ENCODE results near the gene SYNJ1.
"Not testable (repeated sequence)": the region's sequence is repeated elsewhere in the genome, so short reads cannot be mapped to it uniquely, and the experiment has no call there.

Gene SYNJ1

DNA sequence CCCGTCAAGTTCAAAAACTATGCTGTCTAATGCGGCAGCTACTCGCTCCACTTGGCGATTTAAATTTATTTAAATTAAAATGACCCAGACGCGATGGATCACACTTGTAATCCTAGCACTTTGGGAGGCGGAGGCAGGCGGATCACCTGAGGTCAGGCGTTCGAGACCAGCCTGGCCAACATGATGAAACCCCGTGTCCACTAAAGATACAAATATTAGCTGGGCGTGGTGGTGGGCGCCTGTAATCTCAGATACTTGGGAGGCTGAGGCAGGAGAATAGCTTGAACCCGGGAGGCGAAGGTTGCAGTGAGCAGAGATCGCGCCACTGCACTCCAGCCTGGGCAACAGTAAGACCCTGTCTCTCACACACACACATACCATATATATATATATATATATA lies 116.9 kb downstream of the SYNJ1 start:
- not testable (repeated sequence) for DNase-seq

DNA sequence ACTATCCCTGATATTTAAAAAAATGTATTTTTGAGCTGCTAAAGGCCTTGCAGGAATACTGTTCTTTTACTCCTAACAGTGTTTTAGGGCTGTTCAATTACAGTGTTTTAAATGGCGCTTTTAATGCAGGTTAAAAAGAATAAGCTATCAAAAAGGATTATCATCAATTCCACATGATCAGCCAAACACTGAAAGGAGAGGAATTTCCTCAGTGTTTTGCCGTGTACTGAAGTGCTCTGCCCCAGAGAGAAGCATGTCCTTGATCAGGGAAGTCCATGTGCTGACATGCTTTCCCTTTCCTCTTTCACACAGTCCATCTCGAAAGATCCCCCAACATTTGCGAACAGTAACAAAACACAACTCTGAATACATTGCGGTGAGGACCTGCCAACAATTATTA lies 119.0 kb downstream of the SYNJ1 start:
- no peak for DNase-seq

DNA sequence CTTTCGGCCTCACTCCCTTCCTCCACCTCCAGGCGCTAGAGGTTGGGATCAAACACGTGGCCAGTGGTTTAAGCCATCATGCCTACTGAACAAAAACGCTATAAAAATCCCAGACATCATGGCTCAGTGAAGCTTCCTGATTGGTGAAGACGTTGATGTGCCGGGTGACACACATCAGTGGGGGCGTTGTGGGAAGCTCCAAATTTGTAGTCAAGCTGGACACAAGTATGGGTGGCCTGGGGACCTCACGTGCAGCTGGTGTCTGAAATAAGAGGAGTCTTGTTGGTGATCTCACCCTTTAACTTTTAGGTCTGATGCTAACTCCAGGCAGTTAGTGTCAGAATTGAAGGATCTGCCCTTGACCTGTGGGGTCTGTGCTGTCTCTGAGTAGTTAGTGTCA lies 122.3 kb downstream of the SYNJ1 start:
- DNase-seq = no peak

DNA sequence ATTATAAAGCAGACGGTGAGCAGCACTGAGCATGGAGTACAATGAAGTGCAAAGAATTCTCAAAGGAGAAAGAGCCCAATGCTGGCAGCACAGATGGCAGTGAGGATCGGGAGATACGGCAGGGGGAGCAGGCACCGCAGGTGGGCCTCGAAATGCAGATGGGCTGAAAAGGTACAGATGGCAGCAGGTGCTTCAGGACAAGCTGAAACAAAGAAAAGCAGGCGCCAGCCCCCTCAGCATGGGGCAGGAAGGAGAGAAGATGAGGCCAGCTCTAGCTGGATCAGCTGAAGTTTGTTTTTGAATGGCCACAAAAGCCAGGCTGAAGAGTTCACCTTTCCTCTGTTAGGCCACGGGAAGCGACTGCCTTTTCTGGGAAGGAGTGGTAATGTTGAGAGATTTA lies 123.3 kb downstream of the SYNJ1 start:
- no peak for DNase-seq

DNA sequence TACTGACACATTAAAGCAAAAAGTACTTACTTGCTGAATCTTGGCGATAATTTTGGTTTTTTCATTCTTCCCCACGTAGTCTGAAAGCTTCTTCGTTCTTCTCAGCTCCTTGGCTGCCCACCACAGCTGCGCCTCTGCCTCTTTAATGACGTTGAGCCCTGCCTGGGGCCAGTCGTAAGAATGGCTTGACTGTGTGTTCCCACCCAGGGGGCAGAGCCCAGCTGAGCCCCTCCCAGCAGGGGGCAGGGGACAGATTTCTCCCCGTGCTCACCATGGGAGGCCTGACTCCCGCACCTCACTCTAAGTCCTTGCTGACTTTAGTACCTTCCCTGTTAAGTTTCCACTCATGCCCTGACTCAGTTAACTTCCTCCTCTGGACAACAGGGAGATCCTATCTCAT lies 124.7 kb downstream of the SYNJ1 start:
- DNase-seq = no peak

DNA sequence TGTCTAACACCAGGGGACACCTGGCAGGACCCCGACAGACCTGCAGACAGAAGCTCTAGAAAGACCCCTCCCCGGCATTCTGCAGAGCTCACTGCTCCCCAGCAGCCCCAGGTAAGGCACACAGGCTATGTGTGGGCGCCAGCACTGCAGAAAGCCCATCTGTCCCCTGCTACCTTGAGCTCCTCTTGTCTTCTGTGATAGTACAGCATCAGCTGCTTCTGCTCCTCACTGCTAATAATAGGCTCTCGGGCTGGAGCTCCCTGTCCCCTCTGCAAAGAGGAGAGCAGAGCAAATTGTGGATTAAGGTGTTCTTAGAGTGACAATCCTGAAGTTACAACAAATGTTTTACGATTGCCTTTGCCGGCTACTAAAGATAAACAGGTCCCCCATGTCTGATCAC lies 125.7 kb downstream of the SYNJ1 start:
- no peak for DNase-seq

DNA sequence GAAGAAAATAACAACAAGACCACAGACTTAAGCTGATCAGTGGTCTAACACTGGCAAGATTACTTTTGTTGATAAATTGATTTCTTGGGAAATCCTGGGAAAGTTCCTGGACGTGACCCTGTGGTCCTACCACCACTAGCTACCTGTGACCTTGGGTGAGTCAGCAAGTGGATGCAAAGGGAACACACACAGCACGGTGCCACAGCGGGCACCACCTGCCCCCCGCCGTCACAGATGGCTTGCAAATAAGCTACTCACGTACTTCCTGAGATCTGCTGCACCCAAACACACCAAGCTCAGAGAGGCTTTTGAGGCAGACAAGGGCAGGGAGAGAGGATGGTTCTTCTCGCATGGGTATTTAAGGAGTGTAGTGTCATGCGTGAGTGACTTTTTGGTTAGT lies 128.3 kb downstream of the SYNJ1 start:
- DNase-seq = no peak

DNA sequence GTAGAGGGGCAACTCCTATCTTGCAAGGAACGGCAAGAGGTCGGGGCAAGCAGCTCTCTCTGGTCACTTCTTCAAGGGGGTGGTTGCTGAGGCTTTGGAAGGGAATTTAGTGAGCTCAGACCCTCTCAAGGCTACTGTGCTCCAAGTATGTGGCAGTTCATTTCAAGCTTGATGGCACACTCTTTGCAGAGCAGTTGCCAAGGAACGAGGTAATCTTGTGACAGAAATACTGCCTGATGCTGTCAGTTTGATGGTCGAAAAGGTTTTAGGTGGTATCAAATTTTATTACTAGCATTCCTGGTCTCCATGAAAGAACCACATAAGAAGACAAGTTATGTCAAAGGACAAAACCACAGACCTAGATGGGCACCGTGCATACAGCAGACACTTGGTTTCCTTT lies 128.7 kb downstream of the SYNJ1 start:
- DNase-seq = no peak

DNA sequence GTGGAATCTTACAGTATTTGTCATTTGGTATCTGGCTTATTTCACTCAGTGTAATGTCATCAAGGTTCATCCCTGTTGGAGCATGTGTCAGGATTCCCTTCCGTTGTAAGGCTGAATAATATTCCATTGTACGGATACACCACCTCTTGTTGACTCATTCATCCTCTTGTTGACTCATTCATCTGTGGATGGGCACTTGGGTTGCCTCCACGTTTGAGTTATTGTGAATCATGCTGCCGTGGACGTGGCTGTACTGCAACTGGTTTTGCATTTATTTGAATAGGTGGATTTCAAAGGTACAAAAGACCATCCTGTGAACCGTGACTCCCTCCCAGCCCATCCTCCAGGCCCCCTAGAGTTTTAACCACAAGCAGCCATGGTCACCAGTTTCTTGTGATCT lies 130.6 kb downstream of the SYNJ1 start:
- no peak for DNase-seq

DNA sequence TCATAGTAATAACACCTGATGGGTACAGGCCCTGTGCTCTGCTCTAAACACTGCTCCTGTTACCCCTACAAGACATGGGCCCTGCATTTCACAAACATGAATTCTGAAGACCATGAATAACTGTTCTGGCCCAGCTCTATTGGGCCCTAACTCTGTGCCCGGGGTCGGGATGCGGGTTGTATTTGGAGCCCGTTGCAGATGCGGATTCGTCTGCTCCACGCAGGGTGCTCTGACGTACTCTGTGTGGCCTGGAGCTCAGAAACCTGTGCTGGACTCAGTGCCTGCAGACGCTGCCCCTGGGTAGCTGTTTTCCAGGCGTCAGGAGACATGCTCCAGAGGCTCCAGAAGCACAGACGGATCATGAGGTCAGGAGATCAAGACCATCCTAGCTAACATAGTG lies 132.4 kb downstream of the SYNJ1 start:
- DNase-seq = no peak

DNA sequence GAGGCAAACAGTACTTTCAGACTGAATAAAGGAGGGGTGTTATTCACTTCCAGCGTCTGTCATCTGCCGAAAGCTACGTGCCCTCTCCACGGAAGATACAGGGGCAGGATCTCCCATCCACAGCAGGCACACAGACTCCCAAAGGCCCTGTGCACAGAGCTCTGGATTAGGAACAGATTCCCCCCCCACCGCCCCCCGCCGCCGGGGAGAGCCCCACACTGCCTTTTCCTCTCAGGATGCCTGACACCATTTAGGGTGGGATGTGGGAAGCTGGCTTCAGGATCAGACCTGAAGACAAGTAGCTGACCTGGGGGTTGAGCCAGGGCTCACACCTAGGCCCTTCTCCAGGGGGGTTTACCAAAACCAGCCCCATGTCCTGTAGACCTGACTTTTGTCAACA lies 134.1 kb downstream of the SYNJ1 start:
- DNase-seq = no peak

DNA sequence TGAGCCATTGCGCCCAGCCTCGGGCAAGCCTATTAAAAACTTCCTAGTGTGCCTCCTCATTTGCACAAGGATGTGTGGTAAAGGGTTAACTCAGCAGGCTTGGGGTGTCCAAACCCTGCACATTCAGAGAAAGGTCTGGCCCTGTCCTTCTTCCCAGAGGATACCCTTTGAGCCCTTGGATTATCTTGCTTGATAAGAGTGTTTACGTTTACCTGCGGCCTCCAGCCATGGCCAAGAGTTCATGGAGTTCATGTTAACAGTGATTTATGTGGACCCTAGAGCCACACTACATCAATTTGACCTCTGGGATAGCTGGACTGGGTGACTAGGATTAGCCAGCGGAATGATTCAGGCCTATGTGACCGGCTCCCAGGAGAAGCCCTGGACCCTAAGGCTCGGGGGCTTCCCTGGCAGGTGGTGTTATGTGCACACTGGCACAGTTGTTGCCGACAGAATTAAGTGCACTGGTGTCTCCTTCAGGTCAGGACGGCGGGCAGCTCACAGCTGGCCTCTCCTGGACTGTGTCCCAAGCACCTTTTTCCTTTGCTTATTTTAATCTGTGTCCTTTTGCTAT lies 134.8 kb downstream of the SYNJ1 start:
- no peak for DNase-seq

DNA sequence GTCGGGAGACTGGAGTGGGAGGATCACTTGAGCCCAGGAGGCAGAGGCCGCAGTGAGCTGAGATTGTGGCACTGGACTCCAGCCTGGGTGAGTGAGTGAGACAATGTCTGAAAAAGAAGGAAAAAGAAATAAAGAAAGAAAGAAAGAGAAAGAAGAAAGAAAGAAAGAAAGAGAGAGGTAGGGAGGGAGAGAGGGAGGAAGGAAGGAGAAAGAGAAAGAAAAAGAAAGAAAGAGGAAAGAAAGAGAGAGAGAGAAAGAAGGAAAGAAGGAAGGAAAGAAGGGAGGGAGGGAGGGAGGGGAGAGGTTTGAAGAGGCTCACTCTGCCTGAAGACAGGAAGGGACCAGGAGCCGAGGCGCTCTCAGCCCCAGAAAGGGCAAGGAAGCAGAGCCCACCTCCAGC lies 137.7 kb downstream of the SYNJ1 start:
- DNase-seq = no peak

DNA sequence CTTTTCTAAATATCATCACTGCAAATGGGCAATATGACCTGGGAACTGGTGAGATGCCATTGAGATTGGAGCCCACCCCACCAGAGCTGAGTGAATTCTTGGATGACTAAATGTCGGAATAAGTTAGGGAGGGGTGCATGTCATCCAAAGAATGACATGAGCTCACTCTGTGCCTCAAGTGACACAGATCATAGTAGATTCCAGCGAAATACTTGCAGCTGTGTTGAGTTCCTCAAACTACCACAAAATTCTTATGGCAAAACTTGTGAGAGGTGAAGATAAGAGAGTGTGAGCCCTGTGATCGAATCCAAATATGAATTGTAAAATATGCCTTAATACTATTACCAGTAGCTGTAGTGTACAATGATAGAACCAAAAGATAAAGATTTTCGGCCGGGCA lies 140.2 kb downstream of the SYNJ1 start:
- no peak for DNase-seq

DNA sequence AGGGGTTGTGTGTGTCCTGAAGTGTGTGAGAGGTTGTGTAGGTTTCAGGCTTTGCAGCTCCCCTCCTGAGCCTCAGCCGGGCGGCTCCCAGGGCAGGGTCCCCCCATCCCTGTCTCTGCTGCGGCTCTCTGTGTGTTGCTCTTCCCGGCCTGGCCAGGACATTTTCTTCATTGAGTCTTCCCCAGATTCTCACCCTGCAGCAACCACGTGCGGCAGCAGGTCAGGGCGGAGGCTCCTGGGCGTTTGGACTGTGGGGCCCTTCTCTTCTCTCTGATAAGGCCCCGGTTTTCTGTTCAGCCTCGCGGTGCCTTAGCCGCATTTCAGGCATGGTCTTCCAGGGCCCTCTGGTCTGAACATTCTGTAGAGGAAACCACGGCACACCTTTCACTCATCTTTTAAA lies 140.7 kb downstream of the SYNJ1 start:
- no peak for DNase-seq

DNA sequence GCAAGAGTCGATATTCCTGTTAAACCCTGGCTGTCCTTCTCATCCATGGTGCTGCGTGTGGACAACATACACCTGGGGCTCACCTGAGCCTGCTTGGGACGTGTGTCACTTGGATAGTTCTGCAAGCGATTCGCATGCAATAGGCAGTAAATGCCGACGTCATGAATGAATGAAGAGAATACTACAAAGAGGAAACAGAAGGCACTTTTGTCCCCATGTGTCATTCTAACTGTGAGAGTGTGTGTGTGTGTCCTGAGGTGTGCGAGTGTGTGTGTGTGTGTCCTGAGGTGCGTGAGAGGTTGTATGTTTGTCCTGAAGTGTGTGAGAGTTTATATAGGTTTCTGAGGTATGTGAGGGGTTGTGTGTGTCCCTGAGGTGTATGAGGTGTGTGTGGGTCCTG lies 141.8 kb downstream of the SYNJ1 start:
- no peak for DNase-seq

DNA sequence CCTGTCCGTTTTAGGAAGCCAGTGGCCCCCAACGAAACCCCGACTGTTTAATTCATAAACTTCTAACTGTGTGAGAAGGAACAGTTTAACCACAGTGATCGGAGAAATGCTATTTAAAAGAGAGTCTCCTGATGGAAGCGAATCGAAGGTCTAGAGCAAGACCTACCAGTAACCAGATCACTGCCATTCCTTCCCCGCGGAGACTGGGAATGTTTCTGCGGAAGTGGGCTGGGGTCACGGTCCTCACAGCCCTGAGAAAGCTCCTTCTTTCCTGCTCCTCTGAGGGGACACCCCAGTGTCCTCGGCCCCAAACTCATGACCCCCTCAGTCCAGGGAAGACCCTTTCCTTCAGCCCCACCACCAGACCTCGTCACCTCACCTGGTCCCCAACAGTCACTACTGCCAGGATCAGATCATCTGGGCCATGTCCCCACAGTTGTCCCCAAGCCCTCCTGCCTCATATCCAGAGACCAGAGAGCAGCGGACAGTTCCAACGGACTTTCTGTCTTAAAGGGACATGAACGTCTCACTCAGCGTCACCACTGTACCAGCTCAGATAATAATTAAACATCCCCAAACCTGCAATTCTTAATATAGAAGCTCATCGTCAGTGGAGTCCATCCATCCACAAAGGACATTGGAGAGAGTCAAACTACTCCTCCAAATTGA lies 142.6 kb downstream of the SYNJ1 start, which contains the start of gene TCP10L:
Gene TCP10L (minus strand): TSS at position 482 of the 669 bp plus-strand sequence. CDS start 1,219 bp downstream, outside the sequence.
- no peak for DNase-seq

DNA sequence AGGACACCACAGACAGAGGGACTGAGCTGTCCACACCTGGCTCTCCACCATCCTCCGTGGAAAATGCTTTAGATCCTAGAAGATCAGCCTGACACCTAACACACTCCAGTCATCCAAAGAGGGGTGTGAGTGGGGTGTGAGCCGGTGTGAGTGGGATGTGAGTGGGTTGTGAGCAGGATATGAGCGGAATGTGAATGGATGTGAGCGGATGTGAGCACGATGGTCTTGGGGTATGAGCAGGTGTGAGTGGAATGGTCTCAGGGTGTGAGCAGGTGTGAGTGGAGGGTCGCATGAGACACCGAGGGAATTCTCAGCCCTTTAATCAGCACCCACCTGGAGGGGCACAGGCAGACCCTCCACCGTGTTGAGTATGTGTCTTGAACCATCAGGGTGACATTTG lies 143.3 kb downstream of the SYNJ1 start:
- DNase-seq = no peak

DNA sequence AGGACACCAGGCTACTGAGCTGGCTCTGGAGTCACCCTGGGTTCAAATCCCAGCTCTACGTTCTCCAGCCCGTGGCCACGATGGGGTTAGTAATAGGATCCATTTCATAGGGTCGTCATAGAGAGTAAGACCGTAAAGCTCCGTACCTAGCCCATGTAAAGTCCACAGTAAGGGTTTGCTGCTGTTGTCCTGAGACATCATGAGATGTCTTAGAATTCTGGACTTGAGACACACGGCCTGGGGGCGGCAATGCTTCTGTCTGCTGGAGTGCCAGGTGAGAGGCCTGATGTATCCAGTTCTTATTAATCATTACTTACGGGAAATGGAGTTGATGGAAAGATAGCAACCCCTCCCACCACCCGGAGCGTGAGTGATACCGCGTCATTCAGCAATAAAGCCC lies 146.1 kb downstream of the SYNJ1 start:
- no peak for DNase-seq

DNA sequence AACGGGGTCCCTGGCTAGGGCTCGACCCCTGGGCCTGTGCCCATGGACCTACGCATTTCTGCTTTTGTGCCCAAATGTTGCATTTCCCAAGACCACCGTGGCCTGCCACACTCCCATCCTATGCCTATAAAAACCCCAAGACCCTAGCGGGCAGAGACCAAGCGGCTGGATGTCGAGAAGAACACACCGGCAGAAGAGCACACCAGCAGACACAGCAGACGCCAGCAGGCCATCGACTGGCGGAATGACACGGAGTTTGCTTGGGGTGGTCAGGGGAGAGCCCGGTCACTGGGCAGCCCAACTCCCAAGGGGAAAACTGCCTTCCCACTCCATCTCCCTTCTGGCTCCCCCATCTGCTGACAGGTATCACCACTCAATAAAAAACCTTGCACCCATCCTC lies 146.9 kb downstream of the SYNJ1 start:
- DNase-seq = no peak

All from NCI-H1048 (cell line).